Femur (tissue), 1 donor: ENCODE measurements around the gene TLNRD1.
A peak's percentile ranks its signal among the peaks of the same experiment; 100 is the strongest.

Experiments used
- DNase-seq: peaks from one replicate; pipeline ENCODE4 v3.0.0-alpha.2; 2017

Gene TLNRD1

GRCh38 chr15:81002331-81003096 is 1.8 kb downstream of the TLNRD1 start:
- DNase-seq: no peak

GRCh38 chr15:81003097-81003350 is 2.3 kb downstream of the TLNRD1 start:
- DNase-seq: no peak

GRCh38 chr15:81006124-81006523 is 5.4 kb downstream of the TLNRD1 start:
- DNase-seq: no peak

- no peak for DNase-seq
Measured at GRCh38 chr15:81007428-81008064, 6.8 kb downstream of the TLNRD1 start.

GRCh38 chr15:81008312-81008711 is 7.6 kb downstream of the TLNRD1 start:
- no peak for DNase-seq

GRCh38 chr15:81010086-81010485 is 9.4 kb downstream of the TLNRD1 start:
- no peak for DNase-seq

GRCh38 chr15:81011593-81011992 is 10.9 kb downstream of the TLNRD1 start:
- DNase-seq: no peak

GRCh38 chr15:81012588-81012987 is 11.9 kb downstream of the TLNRD1 start:
- no peak for DNase-seq

- DNase-seq: no peak
Measured at GRCh38 chr15:81013396-81013929, 12.7 kb downstream of the TLNRD1 start.

- no peak for DNase-seq
Measured at GRCh38 chr15:81014446-81015093, 13.8 kb downstream of the TLNRD1 start.

GRCh38 chr15:81015621-81016488 is 15.1 kb downstream of the TLNRD1 start:
- peak; percentile 38 for DNase-seq

GRCh38 chr15:81016489-81017068 is 15.9 kb downstream of the TLNRD1 start:
- DNase-seq: no peak

- no peak for DNase-seq
Measured at GRCh38 chr15:81018197-81018596, 17.5 kb downstream of the TLNRD1 start.

- no peak for DNase-seq
Measured at GRCh38 chr15:81021321-81021720, 20.6 kb downstream of the TLNRD1 start.

GRCh38 chr15:81023483-81024264 is 23.0 kb downstream of the TLNRD1 start:
- peak; percentile 75 for DNase-seq

- DNase-seq: peak; percentile 33
Measured at GRCh38 chr15:81024265-81024872, 23.6 kb downstream of the TLNRD1 start.

GRCh38 chr15:81024936-81025335 is 24.2 kb downstream of the TLNRD1 start:
- no peak for DNase-seq

GRCh38 chr15:81025721-81026370 is 25.1 kb downstream of the TLNRD1 start:
- no peak for DNase-seq

GRCh38 chr15:81026836-81027599 is 26.3 kb downstream of the TLNRD1 start:
- DNase-seq: no peak
